GM18519 (cell line): ENCODE data around the gene MACO1.
"Not testable (repeated sequence)": the region's sequence is repeated elsewhere in the genome, so short reads cannot be mapped to it uniquely, and the experiment has no call there.

Experiments used
- ATAC-seq: cut with Tn5 transposase; IDR thresholded peaks from one replicate; pipeline ENCODE4 v1.9.1; 2021; ENCODE audit warnings: mild to moderate bottlenecking, moderate library complexity; ENCODE audit not compliant: unreplicated experiment, low FRiP score

MACO1 gene

DNA sequence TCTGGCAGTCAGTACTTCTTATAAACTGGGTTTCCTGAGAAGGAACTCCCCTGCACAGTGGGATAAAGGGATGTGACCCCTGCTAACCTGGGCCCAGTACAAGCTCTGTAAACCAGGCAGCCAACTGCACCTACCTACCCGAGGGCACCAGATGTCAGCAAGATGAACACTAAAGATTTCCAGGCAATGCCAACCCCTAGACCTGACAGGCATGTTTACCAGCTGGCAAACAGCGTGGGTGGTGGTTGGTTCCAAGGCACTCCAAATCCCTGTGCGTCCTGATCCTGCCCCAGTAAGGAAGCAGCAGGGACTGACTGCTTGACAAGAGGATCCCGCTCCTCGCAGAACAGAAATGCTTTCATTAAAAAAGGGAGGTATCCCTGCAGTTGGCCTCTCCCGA, 7.5 kb upstream of the MACO1 start:
- ATAC-seq, result not testable (repeated sequence)

GRCh38 chr1:25425098-25426085, 5.3 kb upstream of the MACO1 start:
- ATAC-seq, result no peak

- no peak for ATAC-seq
Measured at GRCh38 chr1:25427696-25428095, 3.0 kb upstream of the MACO1 start.

DNA sequence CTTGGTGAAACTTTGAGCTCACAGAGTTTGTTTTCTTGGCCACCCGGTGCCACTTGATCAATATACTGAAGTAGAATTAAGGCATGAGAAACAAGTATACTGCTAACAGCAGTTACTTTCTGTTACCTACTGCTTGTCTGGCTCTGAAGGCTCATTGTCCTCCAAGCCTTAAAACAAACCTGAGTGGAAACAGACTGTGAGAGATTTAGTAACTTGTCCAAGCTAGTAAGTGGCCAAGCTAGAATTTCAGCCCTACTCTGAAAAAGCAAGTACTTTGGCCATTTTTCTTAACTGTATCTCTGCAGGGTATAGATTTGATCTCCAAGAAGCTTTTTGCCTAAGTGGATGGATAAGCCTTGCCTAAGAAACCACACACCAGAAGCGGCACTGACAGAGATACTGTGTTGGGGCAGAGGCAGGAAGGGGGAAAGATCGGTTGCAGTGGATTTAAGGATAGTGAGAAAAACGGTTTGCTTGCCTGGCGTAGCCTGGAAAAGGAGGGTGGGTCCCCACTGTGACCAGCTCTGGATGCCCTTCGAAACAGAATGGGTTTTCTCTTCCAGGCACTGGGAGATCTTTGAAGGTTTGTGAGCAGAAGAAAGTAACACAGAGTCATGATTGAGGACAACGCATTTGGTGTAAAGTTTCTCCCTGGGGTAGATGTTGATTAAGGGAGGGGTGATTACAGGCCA, 2.1 kb upstream of the MACO1 start:
- no peak for ATAC-seq

DNA sequence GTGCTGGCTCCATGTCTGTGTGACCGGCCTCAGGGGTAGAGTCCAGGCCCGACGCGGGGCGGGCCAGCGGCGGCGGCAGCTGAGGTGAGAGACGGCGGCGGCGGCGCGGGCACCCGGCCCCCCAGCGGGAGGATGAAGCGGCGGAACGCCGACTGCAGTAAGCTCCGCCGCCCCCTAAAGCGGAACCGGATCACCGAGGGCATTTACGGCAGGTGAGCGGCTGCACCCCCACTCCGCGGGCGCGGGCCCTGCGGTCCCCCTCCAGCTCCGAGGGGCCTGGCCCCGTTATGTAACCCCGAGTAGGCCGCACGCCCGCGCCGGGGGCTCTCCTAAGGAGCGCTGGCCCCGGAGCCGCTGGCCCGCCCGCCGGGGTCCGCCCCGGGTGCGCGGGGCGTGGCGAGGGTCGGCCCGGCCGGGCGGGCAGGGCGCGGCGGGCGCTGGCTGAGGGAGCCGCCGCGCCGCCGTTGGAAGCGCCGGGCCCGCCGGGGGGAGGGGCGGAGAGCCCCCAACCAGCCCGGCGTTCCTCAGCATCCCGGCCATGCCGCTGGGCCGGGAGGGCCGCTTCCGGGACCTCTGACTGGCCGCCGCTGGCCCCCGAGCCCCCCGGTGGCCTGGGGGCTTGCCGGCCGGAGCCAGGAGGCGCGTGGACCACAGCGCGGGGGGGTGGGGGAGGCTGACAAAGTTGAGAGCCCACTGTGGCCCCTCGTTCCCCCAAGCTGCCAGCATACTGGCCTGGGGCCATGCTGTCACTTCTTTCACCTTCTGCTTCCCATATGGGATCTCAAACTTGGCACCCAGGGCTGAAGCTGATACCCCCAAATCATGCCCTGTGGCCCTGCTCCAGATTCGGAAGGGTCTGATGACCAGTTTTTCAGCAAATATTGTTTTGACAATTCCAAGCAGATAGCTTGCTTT, 527 bp downstream of the MACO1 start:
- no peak for ATAC-seq

- ATAC-seq, result no peak
Measured at GRCh38 chr1:25431955-25432719, 1.4 kb downstream of the MACO1 start.

GRCh38 chr1:25432749-25433388, 2.2 kb downstream of the MACO1 start:
- ATAC-seq, result no peak

GRCh38 chr1:25433389-25434186, 2.9 kb downstream of the MACO1 start:
- no peak for ATAC-seq

DNA sequence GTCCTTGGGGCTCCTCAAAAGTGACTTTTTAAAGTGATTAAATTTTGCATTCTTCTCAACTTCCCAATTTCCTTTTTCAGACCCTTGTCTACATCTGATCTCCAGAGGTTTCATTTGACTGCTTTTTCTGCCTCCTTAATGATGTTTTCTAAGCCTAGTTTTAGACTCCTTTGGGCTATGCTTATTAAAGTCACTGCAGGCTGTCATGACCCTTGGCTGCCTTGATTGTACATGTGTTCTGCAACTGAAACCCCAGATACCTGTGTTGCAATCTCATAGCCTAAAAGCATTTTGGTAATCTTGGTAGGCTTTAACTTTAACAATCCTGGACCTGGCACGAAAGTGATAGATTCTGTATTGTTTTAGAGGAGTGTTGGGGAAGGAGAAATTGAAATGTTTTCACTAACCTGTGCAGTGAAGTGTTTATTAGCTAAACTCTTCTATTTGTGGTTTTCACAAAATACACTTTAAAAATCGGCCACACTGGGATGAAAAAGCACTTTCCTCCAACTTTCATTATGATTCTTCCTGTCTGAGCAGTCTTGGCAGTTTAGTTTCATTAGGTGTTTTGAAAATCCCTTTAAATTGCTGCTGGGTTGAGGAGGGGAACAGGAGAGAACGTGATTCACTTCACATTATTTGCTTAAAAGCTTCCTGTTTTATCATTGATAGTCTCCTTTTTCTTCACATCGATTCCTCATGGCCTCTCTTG, 4.9 kb downstream of the MACO1 start:
- no peak for ATAC-seq

DNA sequence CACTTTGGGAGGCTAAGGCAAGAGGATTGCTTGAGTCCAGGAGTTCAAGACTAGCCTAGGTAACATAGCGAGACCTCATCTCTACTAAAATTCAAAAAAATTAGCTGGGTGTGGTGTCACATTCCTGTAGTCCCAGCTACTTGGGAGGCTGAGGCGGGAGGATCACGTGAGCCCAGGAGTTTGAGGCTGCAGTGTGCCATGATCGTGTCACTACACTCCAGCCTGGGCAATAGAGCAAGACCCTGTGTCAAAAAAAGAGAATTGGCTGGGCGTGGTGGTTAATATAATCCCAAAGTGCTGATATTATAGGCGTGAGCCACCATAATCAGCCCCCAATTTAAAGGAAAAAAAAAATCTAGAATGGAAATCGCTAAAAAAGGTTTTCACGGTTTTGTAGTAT, 7.0 kb downstream of the MACO1 start:
- no peak for ATAC-seq

GRCh38 chr1:25439287-25439686, 8.6 kb downstream of the MACO1 start:
- no peak for ATAC-seq

DNA sequence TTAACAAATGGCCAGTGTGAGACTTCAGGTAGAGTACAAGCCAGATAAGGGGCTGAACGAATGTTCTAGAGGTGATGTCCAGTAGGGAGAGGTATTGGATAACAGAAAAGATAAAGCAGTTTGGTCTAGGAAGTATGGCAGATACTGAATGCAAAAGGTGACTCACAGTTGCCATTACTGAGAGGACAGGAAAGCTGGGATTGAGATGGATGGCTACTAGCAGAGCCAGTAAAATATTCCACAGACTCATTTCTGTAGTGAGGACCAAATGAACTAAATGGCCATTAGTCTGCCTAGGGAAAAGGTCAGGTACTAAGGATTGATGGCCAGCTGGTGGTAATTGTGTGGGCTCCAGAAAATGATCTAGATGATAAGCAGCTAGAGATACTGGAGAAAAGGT, 11.5 kb downstream of the MACO1 start:
- ATAC-seq, result no peak

- ATAC-seq, result no peak
Measured at GRCh38 chr1:25443030-25443699, 12.5 kb downstream of the MACO1 start.

- ATAC-seq, result not testable (repeated sequence)
Measured at GRCh38 chr1:25444604-25445003, 13.9 kb downstream of the MACO1 start.

DNA sequence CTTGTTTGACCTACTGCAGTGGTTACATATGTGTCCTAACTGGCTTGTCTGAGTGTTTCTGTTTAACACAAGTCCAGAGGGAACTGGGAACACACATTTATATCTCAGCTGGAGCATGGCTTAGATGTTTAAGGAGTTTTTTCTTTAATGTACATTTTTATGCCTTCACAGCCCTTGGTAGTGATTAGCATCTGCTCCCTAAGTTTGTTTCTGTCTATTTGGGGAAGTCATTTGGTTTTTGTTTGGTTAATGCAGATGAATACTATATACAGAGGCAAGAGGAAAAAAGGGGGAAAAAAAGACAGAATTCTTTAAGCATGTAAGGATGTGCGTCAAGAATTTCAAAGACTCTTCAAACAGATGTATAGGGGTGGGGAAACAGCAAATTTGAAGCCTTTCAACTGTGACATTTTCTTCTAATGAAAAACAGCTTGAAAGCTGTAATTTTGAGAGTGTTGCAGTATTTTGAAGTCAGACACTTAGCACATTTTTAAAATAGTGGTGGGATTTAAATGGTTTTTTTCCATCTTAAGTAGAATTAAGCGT, 15.4 kb downstream of the MACO1 start:
- no peak for ATAC-seq

- no peak for ATAC-seq
Measured at GRCh38 chr1:25447547-25447946, 16.9 kb downstream of the MACO1 start.

GRCh38 chr1:25450891-25451290, 20.2 kb downstream of the MACO1 start:
- no peak for ATAC-seq
